ENCODE measurements around the gene GNPTG. TPM values are rescaled to one million over a fixed set of nuclear protein-coding genes. Genes with fewer than 3 reads are reported as not detected.
A peak's percentile ranks its signal among the peaks of the same experiment; 100 is the strongest.

GNPTG gene
- total and polyA plus RNA-seq, 2 of the 13 experiments (the other 11 are each of a cell fraction or from before 2014, with no cell fraction given): 22.7 to 71.1 TPM

DNA sequence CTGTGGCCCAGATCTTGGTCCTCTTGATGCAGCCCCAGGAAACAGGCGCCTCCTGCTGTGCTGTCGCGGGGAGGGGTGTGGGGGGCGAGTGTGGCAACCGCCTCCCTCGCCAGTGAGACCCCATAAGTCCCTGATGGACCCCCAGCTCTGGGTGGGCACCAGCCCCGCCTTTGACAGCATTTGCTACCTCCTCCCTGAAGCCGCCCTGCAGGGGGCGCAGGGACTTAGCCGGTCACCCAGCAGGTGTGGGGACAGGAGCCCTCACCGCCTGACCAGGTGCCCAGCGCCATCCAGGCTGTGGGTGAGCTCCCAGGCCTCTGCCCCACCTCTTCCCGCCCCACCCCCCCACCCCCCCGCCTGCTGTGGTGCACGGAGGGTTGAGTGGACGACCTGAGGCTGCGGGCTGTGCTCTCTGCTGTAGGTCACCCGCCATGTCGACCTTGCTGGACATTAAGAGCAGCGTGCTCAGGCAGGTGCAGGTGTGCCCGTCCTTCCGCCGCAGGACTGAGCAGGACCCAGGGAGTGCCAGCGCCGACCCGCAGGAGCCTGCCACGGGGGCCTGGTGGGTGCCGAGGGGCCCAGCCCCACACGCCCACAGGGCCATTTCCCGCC lies 13.5 kb upstream of the GNPTG start:
- peak overlapping the region; percentile 23; the same call in 1 of the 2 replicates for H3K4me2 ChIP-seq (ENCODE audit: low read depth, low read length)
- no peak overlapping the region for H3K27ac ChIP-seq (ENCODE audit: extremely low read length, insufficient read depth, low read length)
- no peak overlapping the region for H3K9ac ChIP-seq (ENCODE audit: insufficient read depth, low read depth, low read length)
- H3K27me3 ChIP-seq (ENCODE audit: control insufficient read depth in 1 of 2, insufficient read depth in 2 of 2, low read length in 2 of 2): peaks cover 14 to 64% of the 10 kb centered on the region in 2 experiments; a peak in 4 of 5 replicates
- in situ Hi-C loops (cut with HindIII; ENCODE audit: extremely low pct_ligation_motif_present, low pct_unique_long_range_greater_than_20kb) (no loop called here), intact Hi-C loops (cut with micrococcal nuclease; ENCODE audit: unreplicated experiment) (no loop called here)
- H3K36me3 ChIP-seq (replicated peaks in 1 of 2; ENCODE audit: control insufficient read depth in 1 of 2, insufficient read depth in 2 of 2, low read length in 2 of 2): no peaks in the 10 kb centered on the region
- POLR2A ChIA-PET: no interaction called here
- BruUV-seq (replicated peaks): no TSS peak
- H2AFZ ChIP-seq (ENCODE audit: low read length): no peak overlapping the region
- ATAC-seq (peak; percentile 28), DNase-seq (ENCODE audit: low spot score) (peak; percentile 51), FAIRE-seq (no peak)
- 17% methylated on average over 9 of the region's 30 CpGs for WGBS (ENCODE audit: low lambda C conversion rate)
- no peaks in the 10 kb centered on the region for H3K79me2 ChIP-seq (ENCODE audit: insufficient read depth, low read length)
- 0 out of 2 replicates have a peak, but pooled peaks cover 3% of the 10 kb centered on the region for H4K20me1 ChIP-seq (ENCODE audit: insufficient read depth, low read length)
- no peak overlapping the region for H3K4me3 ChIP-seq (replicated peaks in 1 of 3; ENCODE audit: insufficient read depth in 1 of 3, low read depth in 2 of 3, low read length in 3 of 3)
- H3K4me1 ChIP-seq (ENCODE audit: insufficient read depth, low read length): peaks cover 14% of the 10 kb centered on the region
- CTCF ChIA-PET (ENCODE audit: low intra/inter-chr PET ratio, low total read pairs): interaction anchor here (1.1 kb wide), 1 partner anchor 76 kb away, joined by 4 read pairs; the partner anchor contains the start of gene UNKL
- no peaks in the 10 kb centered on the region for H3K9me3 ChIP-seq (ENCODE audit: low read length)
- TF ChIP-seq NR1H2 (CRISPR knock-in tag; IDR thresholded peaks at IDR 0.05; ENCODE audit: borderline replicate concordance, low read depth) (no peak), POLR2AphosphoS5 (IDR thresholded peaks at IDR 0.05; ENCODE audit: low read depth, low read length) (no peak), KLF16 (CRISPR knock-in tag; IDR thresholded peaks at IDR 0.05) (no peak), ARNTL (CRISPR knock-in tag; IDR thresholded peaks at IDR 0.05) (no peak), ZMYM2 (CRISPR knock-in tag; IDR thresholded peaks at IDR 0.05) (no peak), KDM4B (CRISPR knock-in tag; IDR thresholded peaks at IDR 0.05) (no peak), ZKSCAN1 (IDR thresholded peaks at IDR 0.05; ENCODE audit: low read length) (no peak), SMAD1 (CRISPR knock-in tag; IDR thresholded peaks at IDR 0.05; ENCODE audit: borderline replicate concordance, low read depth) (no peak), CCDC6 (CRISPR knock-in tag; IDR thresholded peaks at IDR 0.05) (no peak), ZNF33A (CRISPR knock-in tag; IDR thresholded peaks at IDR 0.05; ENCODE audit: borderline replicate concordance) (no peak), ZNF207 (IDR thresholded peaks at IDR 0.05; ENCODE audit: borderline replicate concordance) (no peak), NFIB (CRISPR knock-in tag; IDR thresholded peaks at IDR 0.05; ENCODE audit: borderline replicate concordance) (no peak), ZNF333 (CRISPR knock-in tag; IDR thresholded peaks at IDR 0.05; ENCODE audit: borderline replicate concordance) (no peak)
- TF ChIP-seq, protein P1, sequence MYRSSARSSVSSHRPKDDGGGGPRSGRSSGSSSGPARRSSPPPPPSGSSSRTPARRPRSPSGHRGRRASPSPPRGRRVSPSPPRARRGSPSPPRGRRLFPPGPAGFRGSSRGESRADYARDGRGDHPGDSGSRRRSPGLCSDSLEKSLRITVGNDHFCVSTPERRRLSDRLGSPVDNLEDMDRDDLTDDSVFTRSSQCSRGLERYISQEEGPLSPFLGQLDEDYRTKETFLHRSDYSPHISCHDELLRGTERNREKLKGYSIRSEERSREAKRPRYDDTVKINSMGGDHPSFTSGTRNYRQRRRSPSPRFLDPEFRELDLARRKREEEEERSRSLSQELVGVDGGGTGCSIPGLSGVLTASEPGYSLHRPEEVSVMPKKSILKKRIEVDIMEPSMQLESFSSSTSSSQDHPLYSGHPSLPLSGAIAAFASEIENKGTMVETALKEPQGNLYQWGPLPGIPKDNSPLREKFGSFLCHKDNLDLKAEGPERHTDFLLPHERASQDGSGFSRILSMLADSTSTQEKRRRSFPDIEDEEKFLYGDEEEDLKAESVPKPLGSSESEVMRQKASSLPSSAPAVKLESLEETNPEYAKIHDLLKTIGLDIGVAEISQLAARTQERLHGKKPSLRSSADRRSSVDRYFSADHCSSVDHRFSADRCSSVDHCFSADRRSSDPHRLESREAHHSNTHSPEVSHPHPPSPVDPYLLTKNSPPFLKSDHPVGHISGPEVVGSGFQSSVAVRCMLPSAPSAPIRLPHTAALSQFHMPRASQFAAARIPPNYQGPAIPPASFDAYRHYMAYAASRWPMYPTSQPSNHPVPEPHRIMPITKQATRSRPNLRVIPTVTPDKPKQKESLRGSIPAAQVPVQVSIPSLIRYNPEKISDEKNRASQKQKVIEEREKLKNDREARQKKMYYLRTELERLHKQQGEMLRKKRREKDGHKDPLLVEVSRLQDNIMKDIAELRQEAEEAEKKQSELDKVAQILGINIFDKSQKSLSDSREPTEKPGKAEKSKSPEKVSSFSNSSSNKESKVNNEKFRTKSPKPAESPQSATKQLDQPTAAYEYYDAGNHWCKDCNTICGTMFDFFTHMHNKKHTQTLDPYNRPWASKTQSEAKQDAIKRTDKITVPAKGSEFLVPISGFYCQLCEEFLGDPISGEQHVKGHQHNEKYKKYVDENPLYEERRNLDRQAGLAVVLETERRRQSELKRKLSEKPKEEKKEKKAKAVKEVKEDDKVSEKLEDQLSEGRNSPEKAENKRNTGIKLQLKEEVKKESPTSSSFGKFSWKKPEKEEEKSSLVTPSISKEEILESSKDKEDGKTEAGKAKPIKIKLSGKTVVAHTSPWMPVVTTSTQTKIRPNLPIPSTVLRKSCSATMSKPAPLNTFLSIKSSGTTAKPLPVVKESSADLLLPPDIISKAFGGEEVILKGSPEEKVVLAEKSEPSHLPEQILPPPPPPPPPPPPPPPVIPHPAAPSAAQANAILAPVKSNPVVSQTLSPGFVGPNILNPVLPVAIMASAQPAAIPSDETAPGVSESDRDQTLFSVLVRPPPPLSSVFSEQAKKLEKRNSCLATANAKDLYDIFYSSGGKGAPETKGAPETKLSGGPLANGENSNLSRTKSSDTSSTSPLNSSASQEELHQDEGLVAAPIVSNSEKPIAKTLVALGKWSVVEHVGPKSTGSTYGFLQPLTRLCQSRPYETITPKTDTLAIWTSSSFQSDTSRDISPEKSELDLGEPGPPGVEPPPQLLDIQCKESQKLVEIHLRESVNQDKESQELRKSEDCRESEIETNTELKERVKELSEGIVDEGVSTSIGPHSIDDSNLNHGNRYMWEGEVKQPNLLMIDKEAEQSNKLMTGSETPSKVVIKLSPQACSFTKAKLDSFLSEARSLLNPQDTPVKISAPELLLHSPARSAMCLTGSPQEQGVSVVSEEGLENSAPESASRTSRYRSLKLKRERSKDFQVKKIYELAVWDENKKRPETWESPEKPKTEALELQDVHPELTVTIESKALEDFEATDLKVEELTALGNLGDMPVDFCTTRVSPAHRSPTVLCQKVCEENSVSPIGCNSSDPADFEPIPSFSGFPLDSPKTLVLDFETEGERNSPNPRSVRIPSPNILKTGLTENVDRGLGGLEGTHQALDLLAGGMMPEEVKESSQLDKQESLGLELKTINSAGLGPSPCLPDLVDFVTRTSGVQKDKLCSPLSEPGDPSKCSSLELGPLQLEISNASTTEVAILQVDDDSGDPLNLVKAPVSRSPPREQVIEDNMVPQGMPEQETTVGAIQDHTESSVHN (CRISPR knock-in tag; IDR thresholded peaks at IDR 0.05): no peak
- TF ChIP-seq, protein P2, sequence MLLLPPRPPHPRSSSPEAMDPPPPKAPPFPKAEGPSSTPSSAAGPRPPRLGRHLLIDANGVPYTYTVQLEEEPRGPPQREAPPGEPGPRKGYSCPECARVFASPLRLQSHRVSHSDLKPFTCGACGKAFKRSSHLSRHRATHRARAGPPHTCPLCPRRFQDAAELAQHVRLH (CRISPR knock-in tag; IDR thresholded peaks at IDR 0.05; ENCODE audit: borderline replicate concordance, low read depth): no peak
- TF ChIP-seq, protein P3, sequence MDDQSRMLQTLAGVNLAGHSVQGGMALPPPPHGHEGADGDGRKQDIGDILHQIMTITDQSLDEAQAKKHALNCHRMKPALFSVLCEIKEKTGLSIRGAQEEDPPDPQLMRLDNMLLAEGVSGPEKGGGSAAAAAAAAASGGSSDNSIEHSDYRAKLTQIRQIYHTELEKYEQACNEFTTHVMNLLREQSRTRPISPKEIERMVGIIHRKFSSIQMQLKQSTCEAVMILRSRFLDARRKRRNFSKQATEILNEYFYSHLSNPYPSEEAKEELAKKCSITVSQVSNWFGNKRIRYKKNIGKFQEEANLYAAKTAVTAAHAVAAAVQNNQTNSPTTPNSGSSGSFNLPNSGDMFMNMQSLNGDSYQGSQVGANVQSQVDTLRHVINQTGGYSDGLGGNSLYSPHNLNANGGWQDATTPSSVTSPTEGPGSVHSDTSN (CRISPR knock-in tag; IDR thresholded peaks at IDR 0.05; ENCODE audit: borderline replicate concordance): no peak
